ENCODE results near the gene CAPN10.

DNA sequence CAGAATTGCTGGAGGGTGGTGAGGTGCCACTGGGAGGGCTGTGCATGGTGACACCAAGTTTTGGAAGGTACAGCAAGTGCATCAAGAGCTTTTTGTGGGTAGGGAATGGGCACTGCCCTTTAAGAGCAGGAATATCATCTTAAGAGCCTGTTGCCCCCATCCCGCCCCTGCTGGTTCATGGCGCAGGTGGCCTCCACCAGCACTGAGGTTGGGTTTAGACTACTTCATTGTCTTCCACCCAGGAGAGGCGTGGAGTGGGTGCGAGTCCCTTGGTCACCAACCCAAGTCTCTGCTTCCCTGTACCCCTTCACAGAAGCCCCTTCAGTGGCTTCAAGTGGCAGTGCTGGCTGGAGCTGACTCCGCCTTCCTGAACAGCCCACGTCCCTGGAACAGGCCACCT, 10.5 kb upstream of the CAPN10 start:
- TF ChIP-seq, protein P1, sequence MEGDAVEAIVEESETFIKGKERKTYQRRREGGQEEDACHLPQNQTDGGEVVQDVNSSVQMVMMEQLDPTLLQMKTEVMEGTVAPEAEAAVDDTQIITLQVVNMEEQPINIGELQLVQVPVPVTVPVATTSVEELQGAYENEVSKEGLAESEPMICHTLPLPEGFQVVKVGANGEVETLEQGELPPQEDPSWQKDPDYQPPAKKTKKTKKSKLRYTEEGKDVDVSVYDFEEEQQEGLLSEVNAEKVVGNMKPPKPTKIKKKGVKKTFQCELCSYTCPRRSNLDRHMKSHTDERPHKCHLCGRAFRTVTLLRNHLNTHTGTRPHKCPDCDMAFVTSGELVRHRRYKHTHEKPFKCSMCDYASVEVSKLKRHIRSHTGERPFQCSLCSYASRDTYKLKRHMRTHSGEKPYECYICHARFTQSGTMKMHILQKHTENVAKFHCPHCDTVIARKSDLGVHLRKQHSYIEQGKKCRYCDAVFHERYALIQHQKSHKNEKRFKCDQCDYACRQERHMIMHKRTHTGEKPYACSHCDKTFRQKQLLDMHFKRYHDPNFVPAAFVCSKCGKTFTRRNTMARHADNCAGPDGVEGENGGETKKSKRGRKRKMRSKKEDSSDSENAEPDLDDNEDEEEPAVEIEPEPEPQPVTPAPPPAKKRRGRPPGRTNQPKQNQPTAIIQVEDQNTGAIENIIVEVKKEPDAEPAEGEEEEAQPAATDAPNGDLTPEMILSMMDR (IDR thresholded peaks at IDR 0.05; ENCODE audit: insufficient read depth, low read depth, low read length) = no peak
- TF ChIP-seq EZH2 (IDR thresholded peaks at IDR 0.05; ENCODE audit: insufficient read depth, low read length) = no peak
